ENCODE measurements around the gene FAM169A. TPM values are rescaled to one million over a fixed set of nuclear protein-coding genes. Genes with fewer than 3 reads are reported as not detected.

The FAM169A gene
- total RNA-seq, 2 donors from 2014 or later, result 12.0 to 12.8 TPM

GRCh38 chr5:74851684-74852353 is 14.4 kb downstream of the FAM169A start:
- Mint-ChIP-seq H3K4me3 (peak overlapping the region; percentile 86), H3K36me3 (ENCODE audit: low read depth) (no peaks in the 10 kb centered on the region), H3K9me3 (peaks cover 3% of the 10 kb centered on the region), H3K4me1 (peaks cover 30% of the 10 kb centered on the region), H3K27me3 (no peaks in the 10 kb centered on the region), H3K27ac (peak overlapping the region; percentile 98)
- peak; percentile 69 for ATAC-seq (replicated peaks)

DNA sequence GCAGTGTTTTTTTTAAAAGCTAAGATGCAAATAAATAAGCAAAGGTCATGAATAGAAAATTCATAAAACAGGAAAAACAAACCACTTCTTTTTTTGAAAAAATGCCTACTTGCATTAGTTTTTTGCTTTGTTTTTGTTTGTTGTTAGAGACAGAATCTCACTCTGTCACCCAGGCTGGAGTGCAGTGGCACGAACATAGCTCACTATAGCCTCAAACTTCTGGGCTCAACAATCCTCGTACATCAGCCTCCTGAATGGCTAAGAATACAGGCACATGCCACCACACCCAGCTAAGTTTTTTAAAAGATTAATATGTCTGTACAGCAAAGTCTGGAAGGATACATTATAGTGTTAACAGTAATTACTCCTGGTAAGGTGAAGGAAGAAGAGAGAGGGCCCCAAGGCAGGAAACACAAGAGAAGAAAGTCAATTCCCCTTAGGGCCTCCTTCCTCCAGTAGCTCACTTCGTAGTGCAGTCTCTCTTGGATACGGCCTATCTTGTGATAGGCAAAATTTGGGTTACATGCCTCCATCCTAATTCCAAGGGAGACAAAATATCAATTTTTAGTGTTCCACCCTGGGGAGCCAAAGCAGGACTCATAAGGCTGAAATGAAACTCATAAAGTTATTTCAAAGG is 15.3 kb downstream of the FAM169A start:
- Mint-ChIP-seq H3K4me1 (peaks cover 30% of the 10 kb centered on the region), H3K27me3 (no peaks in the 10 kb centered on the region), H3K9me3 (peaks cover 3% of the 10 kb centered on the region), H3K4me3 (peak overlapping the region; percentile 86), H3K27ac (peak overlapping the region; percentile 98), H3K36me3 (ENCODE audit: low read depth) (no peaks in the 10 kb centered on the region)
- ATAC-seq (replicated peaks), result peak; percentile 65

- Mint-ChIP-seq H3K27ac (peak overlapping the region; percentile 46), H3K9me3 (peaks cover 3% of the 10 kb centered on the region), H3K36me3 (ENCODE audit: low read depth) (no peaks in the 10 kb centered on the region), H3K4me3 (peak overlapping the region; percentile 86), H3K4me1 (peaks cover 30% of the 10 kb centered on the region), H3K27me3 (no peaks in the 10 kb centered on the region)
- no peak for ATAC-seq (replicated peaks)
Observed at GRCh38 chr5:74850030-74850429, 16.2 kb downstream of the FAM169A start.

- H3K4me3 Mint-ChIP-seq, result no peak overlapping the region
- no peak overlapping the region for H3K27ac Mint-ChIP-seq
- peaks cover 3% of the 10 kb centered on the region for H3K9me3 Mint-ChIP-seq
- H3K27me3 Mint-ChIP-seq, result no peaks in the 10 kb centered on the region
- ATAC-seq (replicated peaks), result no peak
- H3K4me1 Mint-ChIP-seq, result peaks cover 30% of the 10 kb centered on the region
- H3K36me3 Mint-ChIP-seq (ENCODE audit: low read depth), result no peaks in the 10 kb centered on the region
Observed at GRCh38 chr5:74848553-74849025, 17.6 kb downstream of the FAM169A start.

DNA sequence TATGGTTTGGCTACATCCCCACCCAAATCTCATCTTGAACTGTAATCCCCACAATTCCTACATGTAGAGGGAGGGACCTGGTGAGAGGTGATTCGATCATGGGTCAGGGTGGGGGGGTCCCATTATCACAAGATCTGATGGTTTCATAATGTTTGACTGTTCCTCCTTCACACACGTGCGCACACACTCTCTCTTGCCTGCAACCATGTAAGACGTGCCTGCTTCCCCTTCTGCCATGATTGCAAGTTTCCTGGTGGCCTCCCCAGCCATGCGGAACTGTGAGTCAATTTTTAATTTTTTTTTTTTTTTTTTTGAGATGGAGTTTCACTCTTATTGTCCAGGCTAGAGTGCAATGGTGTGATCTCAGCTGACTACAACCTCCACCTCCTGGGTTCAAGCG is 27.0 kb downstream of the FAM169A start:
- Mint-ChIP-seq H3K27me3 (no peaks in the 10 kb centered on the region), H3K27ac (no peak overlapping the region), H3K4me1 (peaks cover 13% of the 10 kb centered on the region), H3K4me3 (no peak overlapping the region), H3K9me3 (no peaks in the 10 kb centered on the region), H3K36me3 (ENCODE audit: low read depth) (peaks cover 41% of the 10 kb centered on the region)
- no peak for ATAC-seq (replicated peaks)

- no peak for ATAC-seq (replicated peaks)
Observed at GRCh38 chr5:74838262-74838661, 27.9 kb downstream of the FAM169A start.

DNA sequence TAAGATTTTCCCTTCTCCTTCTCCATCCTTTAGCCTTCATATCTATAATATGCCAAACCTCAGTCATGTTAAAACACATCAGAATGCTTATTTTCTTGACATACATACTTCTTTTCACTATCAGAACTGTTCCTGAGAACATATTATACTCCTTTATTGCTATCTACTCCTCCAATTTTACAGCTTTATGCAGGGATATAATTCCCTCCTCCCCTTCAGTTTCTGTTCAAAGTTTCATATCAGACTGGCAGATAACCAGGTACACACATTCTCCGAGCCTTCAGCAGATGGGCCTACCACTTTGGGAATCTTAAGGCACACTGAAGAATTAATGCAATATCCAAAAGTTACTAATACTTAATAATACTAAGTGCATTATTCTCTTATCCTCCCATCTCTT is 29.1 kb downstream of the FAM169A start:
- peaks cover 58% of the 10 kb centered on the region for H3K36me3 Mint-ChIP-seq (ENCODE audit: low read depth)
- ATAC-seq (replicated peaks), result no peak
- H3K4me1 Mint-ChIP-seq, result peaks cover 6% of the 10 kb centered on the region
- no peak overlapping the region for H3K27ac Mint-ChIP-seq
- H3K9me3 Mint-ChIP-seq, result no peaks in the 10 kb centered on the region
- no peaks in the 10 kb centered on the region for H3K27me3 Mint-ChIP-seq
- no peak overlapping the region for H3K4me3 Mint-ChIP-seq

More at GRCh38 chr5:74838262-74838661, 27.9 kb downstream of the FAM169A start:
- peak overlapping the region; percentile 53 for H3K27ac Mint-ChIP-seq
- H3K36me3 Mint-ChIP-seq (ENCODE audit: low read depth), result peaks cover 51% of the 10 kb centered on the region
- H3K4me3 Mint-ChIP-seq, result peak overlapping the region; percentile 19
- H3K27me3 Mint-ChIP-seq, result no peaks in the 10 kb centered on the region
- peaks cover 6% of the 10 kb centered on the region for H3K4me1 Mint-ChIP-seq
- no peaks in the 10 kb centered on the region for H3K9me3 Mint-ChIP-seq

DNA sequence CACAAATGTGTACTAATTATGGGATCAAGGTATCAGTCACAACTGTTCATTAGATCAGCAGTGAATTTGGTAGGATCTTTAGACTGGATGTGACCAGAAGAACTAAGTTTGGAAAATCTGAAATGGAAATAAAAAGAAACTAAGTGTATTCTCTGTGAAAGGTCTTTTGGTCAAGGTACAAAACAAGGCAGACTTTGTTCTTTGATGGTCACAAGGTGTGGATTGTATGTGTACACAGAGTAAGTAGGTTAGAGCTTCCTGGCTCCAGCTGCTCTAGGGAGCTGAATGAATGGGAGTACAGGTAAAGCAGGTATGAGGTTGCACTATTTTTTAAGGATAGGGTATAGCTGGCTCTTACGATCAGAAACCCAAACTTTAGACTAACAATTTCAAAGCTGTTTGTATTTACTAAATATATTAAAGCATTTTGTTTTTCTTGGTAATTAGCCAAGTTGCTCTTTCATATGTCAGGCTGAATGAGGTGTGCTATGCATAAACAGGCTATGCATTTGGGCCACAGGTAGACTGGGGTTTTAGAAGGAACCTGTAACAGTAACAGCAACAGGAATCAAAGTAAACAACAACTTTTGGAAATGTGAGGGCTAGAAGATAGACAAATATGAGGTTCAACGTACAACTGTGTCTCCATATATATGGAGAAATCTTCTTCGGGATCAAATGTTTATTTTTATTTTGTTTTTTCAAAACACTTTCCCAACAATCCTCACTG is 32.5 kb downstream of the FAM169A start:
- peaks cover 70% of the 10 kb centered on the region for H3K36me3 Mint-ChIP-seq (ENCODE audit: low read depth)
- no peak overlapping the region for H3K27ac Mint-ChIP-seq
- peaks cover 6% of the 10 kb centered on the region for H3K4me1 Mint-ChIP-seq
- H3K4me3 Mint-ChIP-seq, result no peak overlapping the region
- no peaks in the 10 kb centered on the region for H3K9me3 Mint-ChIP-seq
- H3K27me3 Mint-ChIP-seq, result no peaks in the 10 kb centered on the region
- ATAC-seq (replicated peaks), result no peak

- ATAC-seq (replicated peaks), result no peak
Observed at GRCh38 chr5:74829413-74829812, 36.8 kb downstream of the FAM169A start.

GRCh38 chr5:74822288-74822687 is 43.9 kb downstream of the FAM169A start:
- Mint-ChIP-seq H3K4me3 (no peak overlapping the region), H3K27me3 (no peaks in the 10 kb centered on the region), H3K36me3 (ENCODE audit: low read depth) (peaks cover 5% of the 10 kb centered on the region), H3K27ac (no peak overlapping the region), H3K9me3 (no peaks in the 10 kb centered on the region), H3K4me1 (peaks cover 3% of the 10 kb centered on the region)
- no peak for ATAC-seq (replicated peaks)

More at GRCh38 chr5:74829413-74829812, 36.8 kb downstream of the FAM169A start:
- Mint-ChIP-seq H3K27me3 (no peaks in the 10 kb centered on the region), H3K27ac (no peak overlapping the region), H3K4me1 (no peaks in the 10 kb centered on the region), H3K4me3 (no peak overlapping the region), H3K9me3 (no peaks in the 10 kb centered on the region), H3K36me3 (ENCODE audit: low read depth) (peaks cover 36% of the 10 kb centered on the region)

DNA sequence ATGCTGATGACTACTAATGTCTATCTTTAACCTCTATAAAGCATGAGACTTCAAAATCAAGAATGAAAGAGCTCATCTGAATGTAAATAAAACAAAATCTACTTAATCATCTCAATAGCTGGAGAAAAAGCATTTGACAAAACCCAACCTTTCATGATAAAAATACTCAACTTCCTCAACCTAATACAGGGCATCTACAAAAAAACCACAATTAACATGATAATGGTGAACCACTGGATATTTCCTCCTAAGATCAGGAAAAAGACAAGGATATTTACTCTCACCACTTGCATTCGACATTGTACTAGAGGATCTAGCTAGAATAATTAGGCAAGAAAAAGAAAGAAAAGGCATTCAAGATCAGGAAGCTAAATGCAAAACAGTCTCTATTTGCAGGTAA is 49.3 kb downstream of the FAM169A start:
- no peak overlapping the region for H3K4me3 Mint-ChIP-seq
- H3K9me3 Mint-ChIP-seq, result no peaks in the 10 kb centered on the region
- H3K4me1 Mint-ChIP-seq, result peaks cover 3% of the 10 kb centered on the region

DNA sequence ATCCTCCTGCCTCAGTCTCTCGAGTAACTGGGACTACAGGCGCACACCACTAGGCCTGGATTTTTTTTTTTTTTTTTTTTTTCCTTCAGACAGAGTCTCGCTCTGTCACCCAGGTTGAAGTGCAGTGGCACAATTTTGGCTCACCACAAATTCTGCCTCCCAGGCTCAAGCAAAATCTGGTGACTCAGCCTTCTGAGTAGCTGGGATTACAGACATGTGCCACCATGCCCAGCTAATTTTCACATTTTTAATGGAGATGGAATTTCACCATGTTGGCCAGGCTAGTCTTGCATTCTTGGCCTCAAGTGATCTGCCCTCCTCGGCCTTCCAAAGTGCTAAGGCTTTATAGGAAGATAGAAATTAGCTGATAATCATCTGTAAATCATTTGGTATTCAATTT is 55.3 kb downstream of the FAM169A start:
- Mint-ChIP-seq H3K4me3 (no peak overlapping the region), H3K27ac (no peak overlapping the region), H3K4me1 (no peaks in the 10 kb centered on the region), H3K36me3 (ENCODE audit: low read depth) (peaks cover 21% of the 10 kb centered on the region), H3K9me3 (no peaks in the 10 kb centered on the region), H3K27me3 (no peaks in the 10 kb centered on the region)
- ATAC-seq (replicated peaks), result no peak

More for the DNA sequence above, 49.3 kb downstream of the FAM169A start:
- Mint-ChIP-seq H3K27me3 (no peaks in the 10 kb centered on the region), H3K27ac (no peak overlapping the region), H3K36me3 (ENCODE audit: low read depth) (peaks cover 19% of the 10 kb centered on the region)
- ATAC-seq (replicated peaks), result no peak

DNA sequence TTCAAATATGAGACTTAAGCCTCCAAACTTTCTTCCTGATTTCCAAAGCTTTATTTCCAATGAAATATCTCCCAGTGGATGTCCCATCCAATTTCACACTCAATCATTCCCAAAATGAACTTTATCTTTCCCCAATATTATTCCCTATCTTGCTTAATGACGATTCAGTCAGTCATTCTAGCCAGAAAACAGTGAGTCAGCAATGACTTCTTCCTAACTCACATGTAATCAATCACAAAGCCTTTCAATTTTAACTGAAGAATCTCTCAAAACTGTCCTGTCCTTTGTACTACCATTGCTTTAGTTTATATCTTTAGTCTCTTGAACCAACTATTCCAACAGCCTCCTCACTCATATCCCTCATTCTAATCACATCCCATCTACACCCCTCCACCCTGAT is 64.2 kb downstream of the FAM169A start:
- Mint-ChIP-seq H3K4me1 (no peaks in the 10 kb centered on the region), H3K9me3 (no peaks in the 10 kb centered on the region), H3K4me3 (no peak overlapping the region), H3K27ac (no peak overlapping the region), H3K27me3 (no peaks in the 10 kb centered on the region), H3K36me3 (ENCODE audit: low read depth) (peaks cover 37% of the 10 kb centered on the region)
- ATAC-seq (replicated peaks), result no peak

GRCh38 chr5:74801197-74801596 is 65.0 kb downstream of the FAM169A start:
- Mint-ChIP-seq H3K4me1 (no peaks in the 10 kb centered on the region), H3K27me3 (no peaks in the 10 kb centered on the region), H3K36me3 (ENCODE audit: low read depth) (peaks cover 44% of the 10 kb centered on the region), H3K9me3 (no peaks in the 10 kb centered on the region), H3K4me3 (no peak overlapping the region), H3K27ac (no peak overlapping the region)
- no peak for ATAC-seq (replicated peaks)
